ENCODE data around the gene ACTL7B.
"Not testable (repeated sequence)": the region's sequence is repeated elsewhere in the genome, so short reads cannot be mapped to it uniquely, and the experiment has no call there.

The ACTL7B gene, protein sequence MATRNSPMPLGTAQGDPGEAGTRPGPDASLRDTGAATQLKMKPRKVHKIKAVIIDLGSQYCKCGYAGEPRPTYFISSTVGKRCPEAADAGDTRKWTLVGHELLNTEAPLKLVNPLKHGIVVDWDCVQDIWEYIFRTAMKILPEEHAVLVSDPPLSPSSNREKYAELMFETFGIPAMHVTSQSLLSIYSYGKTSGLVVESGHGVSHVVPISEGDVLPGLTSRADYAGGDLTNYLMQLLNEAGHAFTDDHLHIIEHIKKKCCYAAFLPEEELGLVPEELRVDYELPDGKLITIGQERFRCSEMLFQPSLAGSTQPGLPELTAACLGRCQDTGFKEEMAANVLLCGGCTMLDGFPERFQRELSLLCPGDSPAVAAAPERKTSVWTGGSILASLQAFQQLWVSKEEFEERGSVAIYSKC

DNA sequence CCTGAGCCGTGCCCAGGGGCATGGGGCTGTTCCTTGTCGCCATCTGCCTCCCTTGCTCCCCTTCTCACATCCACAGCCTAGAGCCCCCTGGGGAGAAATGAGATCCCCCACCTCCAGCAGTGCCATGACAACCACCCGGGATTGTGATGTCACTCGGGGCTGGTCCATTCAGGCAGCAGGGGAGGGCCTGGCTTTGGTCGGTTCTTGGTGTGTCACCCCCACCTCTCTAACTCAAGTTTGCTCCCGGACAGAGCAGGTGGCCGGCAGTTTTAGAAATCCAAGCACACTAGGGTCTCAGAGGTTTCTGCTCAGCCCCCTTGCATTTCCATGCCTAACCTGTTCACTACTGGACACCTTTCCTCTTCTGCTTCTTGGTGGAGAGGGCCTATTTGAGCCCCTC is at the start of gene ACTL7B:
Gene ACTL7B (minus strand): TSS at position 99 of the 400 bp plus-strand sequence. CDS start 56 bp downstream, at position 43.
- DNase-seq: no peak

DNA sequence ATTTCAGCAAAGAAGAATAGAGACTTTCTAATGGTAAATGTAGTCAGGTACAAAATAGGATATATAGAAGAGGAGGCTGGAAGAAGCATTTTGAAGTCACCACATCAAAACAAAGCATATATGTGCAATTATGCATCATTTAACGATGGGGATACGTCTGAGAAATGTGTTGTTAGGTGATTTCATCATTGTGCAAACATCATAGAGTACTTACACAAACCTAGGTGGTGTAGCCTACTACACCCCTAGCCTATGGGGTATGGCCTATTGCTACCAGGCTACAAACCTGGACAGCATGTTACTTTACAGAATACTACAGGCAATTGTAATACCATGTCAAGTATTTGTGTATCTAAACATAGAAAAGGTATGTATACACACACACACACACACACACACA is 49.7 kb upstream of the ACTL7B start:
- no peak for DNase-seq

DNA sequence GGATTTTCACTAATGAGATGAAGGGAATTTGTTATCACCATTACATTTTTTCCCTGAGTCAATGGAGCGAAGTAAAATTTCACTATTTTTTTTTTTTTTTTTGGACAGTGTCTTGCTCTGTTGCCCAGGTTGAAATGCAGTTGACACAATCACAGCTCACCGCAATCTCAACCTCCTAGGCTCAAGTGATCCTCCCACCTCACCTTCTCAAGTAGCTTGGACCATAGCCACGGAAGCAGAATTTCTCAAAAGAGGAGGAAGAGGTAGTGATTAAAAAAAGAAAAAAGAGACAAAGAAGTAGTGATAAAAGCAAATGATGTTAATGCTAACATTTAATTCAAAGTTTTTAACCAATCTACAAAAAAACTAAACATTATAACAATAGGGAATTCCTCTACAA is 48.4 kb upstream of the ACTL7B start:
- no peak for DNase-seq

DNA sequence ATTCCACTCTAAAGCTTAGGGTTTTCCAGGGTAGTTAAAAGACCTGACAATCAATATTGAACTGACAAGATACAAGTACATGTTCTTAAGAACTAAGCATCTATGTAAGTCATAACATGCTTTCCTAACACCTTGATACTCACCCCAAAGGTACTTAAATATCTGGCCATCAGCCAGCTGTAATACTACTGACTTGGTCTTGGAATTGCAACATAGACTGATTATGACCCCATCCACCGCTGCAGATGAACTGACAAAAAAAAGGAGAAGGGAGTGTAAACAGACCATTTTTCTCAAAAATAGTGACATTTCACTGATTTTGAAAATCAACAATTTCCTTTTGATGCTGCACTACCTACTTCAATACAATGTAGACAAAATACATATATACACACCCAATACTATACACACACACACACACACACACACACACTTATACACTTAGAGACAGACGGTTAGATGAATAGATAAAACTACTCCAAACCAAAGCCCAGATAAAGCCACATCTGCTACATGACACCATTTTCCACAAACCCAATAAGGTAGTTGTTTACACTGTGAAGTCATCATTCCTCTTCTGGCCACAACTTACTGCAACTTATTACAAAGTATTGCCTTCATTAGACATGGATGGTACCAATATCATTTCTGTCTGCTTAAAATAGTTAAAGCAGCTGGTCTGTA is 47.8 kb upstream of the ACTL7B start:
- no peak for DNase-seq

DNA sequence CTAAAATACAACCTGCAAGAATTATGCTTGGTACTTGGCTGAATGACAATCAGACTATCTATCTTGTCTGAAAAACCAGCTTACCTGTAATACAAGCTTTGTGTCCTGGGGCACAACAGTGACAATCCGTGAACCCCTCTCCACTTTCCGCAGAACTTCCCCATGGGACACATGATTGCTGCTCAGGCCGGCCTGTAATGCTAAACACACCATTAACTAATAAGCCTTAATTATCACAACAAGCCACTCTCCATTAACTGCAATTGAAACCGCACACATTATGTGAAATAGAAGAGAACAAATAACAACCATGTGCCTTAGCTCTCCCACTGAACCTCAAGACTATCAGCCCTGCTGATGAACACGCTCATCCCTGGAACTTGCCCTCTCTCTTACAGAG is 44.4 kb upstream of the ACTL7B start:
- DNase-seq: no peak

DNA sequence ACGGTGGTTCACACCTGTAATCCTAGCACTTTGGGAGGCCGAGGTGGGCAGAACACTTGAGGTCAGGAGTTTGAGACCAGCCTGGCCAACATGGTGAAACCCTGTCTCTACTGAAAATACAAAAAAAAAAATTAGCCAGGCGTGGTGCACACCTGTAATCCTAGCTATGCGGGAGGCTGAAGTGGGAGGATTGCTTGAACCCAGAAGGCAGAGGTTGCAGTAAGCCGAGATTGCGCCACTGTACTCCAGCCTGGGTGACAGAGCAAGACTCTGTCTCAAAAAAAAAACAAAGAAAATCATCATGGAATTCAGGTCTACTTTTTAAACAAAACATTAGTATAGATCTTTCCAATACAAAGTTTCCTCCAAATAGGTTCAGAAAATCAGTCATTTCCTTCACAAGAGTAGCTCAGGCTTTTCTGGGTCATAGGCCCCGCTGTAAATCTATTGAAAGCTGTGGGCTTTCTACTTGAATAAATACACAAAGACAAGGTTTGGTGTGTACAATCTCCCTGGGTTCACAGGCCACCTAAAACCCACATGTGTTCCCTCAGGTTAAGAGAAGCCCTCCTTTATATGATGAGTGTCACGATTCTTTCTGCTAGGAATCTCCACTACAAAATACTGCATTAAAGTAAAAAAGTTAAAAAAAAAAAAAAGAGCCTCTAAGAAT is 43.4 kb upstream of the ACTL7B start:
- not testable (repeated sequence) for DNase-seq

DNA sequence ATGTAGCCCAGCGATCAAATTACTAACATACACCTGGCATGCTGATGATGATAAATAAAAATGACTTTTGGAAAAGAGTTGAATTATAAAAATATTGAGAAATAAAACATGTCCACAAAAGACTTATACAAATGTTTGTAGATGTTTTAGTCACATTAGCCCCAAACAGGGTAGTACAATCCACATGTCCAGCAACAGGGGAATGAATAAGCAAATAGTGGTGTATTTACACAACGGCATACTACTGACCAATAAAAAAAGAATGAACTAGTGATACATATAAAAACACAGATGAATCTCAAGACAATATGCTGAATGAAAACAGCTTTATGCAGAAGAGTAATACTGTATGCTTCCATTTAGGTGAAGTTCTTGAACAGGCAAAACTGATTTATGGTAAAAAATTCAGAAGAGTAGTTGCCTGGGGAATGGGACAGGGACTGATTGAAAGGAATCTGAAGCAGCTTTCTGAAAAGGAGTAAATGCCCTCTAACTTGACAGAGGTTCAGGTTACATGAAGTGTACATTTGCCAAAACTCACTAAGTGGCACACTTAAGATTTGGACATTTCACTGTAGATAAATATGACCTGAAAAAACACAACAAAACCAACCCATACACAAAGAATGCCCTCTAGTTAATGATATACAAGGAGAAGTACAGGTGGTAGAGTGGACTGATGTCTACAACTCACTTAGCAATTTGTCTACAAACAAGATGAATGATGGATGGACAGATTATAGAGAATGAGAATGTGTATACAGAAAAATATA is 41.7 kb upstream of the ACTL7B start:
- DNase-seq: no peak

DNA sequence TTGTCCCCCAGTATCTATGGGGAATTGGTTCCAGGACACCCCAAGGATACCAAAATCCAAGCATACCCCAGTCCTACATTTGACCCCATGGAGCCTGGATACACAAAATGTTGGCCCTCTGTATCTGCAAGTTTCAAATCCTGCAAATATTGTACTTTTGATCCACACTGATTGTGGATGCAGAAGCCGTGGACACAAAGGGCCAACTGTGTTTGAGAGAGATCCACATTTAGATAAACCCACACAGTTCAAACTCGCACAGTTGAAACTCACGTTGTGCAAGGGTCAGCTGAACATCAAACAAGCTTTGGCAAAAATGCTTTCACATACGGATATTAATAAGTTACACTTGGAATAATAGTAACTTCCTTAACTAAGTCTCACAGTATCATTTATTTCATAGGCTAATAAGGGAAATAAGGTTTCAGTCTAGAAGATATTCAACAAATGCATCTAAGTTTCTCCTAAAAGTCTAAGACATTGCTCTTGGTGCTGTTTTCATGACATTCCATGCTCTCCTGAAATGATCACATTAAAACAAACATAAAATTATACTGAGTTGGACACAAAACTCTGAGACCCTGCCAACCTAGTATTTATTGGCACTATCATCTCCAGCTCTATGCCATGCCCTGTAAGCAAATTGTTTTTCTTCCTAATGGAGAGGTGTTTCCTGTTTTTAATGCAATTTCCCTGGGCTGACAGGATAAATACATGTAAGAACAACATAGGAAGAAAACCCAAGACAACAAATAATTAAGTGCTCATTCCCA is 38.6 kb upstream of the ACTL7B start:
- no peak for DNase-seq

DNA sequence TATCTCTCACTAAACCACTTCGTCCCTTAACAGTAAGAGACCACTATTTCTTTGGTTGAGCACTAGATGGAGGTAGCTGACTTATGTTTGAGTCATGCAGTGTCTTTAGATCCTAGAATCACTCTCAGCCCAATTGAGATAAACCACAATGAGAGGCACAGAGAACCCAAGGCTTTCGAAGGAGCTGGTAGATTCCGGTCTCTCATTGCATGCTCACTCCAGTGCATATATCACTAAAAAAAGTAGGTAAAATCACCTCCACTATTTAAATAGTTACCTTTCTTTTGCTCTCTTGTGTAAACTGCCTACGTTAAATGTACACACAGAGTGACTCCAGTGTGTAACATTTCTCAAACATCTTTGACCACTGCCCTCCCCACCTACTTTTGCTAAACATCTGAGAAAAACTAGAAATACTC is 33.9 kb upstream of the ACTL7B start:
- peak; percentile 31 for DNase-seq

DNA sequence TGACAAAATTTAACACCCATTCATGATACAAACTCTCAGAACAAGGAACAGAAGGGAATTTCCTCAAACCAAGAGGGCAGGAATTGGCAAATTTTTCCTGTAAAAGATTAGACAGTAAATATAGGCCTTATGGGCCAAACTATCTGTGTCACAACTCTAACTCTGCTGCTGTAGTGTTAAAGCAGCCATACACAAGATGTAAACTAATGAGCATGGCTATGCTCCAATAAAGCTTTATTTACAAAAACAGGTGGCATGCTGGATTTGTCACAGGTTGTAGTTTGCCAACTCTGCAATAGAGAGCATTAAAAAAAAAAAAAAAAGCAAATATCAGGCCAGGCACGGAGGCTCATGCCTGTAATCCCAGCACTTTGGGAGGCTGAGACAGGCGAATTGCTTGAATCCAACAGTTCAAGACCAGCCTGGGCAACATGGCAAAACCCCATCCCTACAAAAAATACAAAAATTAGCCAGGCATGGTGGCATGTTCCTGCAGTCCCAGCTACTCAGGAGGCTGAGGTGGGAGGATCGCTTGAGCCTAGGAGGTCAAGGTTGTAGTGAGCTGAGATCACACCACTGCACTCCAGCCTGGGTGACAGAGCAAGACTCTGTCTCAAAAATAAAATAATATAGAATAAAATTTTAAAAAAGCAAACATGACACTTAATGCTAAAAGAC is 30.9 kb upstream of the ACTL7B start:
- DNase-seq: not testable (repeated sequence)

DNA sequence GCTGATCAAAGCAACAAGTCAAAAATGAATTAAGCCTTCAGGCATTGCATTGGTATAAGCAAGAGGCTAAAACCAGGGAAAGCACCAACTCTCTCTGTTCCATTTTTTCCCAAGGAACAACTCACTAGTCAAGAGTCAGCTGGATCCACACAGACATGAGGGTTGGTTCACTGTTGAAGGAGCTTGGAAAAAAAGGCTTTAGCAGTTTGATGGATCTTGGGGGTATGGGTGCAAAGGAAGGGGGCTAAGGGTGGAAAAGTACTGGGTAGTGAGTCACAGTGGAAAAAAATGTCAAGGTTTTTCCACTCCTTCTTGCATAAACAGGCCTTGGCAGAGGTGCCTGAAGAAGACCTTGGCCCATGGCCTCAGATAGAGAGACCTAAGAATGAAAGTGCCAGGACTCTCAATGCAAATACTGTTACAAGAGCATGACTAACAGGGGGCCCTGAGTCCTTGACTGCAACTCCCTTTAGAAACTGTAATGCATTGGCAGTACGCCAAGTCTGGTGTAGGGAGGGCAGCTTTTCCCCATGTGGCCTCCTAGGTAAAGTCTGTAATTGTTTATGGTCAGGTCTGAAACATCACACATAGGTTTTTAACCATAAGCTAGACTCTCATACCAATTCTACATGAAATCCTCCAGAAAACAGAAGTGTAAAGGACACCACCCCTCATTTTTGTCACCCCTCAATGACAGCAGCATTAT is 30.0 kb upstream of the ACTL7B start:
- DNase-seq: peak; percentile 80

DNA sequence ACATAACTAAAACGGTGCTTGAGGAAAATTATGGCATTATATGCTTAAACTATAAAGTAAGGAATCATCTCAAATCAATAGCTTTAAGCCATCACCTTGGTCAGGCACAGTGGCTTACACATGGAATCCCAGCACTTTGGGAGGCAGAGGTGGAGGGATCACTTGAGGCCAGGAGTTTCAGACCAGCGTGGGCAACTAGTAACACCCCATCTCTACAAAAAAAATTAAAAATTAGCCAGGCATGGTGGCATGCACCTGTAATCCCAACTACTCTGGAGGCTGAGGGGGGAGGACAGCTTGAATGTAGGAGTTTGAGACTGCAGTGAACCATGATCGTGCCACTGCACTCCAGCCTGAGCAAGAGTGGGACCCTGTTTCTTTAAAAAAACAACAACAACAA is 28.9 kb upstream of the ACTL7B start:
- no peak for DNase-seq

DNA sequence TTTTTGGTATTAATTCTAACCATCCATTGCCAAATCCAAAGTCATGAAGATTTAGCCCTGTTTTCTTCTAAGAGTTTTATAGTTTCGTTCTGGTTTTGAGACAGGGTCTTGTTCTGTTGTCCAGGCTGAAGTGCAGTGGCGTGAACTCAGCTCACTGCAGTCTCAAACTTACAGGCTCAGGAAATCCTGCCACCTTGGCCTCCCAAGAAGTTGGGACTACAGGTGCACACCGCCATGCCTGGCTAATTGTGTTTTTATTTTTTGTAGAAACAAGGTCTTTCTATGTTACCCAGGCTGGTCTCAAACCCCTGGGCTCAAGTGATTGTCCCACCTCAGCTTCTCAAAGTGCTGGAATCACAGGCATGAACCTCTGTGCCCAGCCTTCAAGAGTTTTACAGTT is 27.3 kb upstream of the ACTL7B start:
- DNase-seq: no peak

DNA sequence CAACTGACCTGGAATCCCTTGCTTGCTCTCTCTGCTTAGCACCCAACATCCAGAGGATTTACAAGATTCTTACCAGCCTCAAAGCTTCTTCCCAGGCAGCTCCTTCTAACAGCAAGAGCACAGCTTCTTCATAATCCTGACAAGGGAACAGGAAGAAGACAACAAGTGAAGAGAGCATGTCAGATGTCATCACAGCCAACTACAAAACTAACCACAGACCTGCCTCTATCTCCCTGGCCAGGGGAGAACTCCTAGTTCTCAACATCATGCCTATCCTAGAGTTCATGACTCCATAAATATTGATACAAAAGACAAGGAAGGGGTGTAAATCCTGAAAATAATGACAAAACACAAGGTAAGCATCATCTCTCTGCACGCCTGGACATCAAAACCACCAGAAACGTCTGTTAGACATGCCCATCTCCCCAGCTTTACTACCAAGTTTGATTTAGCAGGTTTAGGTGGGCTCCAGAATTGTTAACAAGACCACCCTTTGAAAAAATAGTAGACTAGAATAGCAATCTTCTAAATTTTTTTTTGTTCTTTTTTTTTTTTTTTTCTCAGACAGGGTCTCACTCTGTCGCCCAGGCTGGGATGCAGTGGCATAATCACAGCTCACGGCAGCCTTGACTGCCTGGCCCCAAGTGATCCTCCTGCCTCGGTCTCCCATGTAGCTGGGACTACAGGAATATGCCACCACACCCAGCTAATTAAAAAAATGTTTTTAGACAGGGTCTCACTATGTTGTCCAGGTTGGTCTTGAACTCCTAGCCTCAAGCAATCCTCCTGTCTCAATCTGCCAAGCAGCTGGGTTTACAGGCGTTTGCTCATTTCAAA is 26.5 kb upstream of the ACTL7B start:
- DNase-seq: no peak

DNA sequence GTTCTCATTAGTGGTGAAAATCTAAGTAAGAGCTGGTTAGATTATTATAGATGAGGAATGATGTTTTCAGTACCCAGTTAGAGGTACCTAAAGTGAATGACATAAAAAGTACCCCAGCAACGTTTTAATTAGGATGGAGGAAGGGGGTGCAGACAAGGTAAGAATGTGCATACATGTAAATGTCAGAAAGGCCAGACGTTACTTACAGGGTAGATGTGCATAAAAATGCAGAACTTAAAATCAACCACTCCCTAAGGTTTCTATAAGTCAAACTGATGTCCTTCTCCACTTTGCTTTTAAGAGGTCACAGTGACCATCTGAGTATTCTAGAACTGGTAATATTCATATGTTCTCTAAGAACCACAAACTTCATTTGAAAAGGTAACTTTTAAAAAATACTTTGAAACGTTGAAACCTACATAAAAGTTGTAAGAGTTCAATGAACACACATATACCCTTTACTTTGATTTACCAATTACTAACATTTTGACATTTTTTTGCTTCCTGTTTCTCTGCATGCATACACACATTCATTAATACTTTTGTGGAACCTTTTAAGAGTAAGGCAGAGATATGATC is 25.0 kb upstream of the ACTL7B start:
- DNase-seq: no peak

DNA sequence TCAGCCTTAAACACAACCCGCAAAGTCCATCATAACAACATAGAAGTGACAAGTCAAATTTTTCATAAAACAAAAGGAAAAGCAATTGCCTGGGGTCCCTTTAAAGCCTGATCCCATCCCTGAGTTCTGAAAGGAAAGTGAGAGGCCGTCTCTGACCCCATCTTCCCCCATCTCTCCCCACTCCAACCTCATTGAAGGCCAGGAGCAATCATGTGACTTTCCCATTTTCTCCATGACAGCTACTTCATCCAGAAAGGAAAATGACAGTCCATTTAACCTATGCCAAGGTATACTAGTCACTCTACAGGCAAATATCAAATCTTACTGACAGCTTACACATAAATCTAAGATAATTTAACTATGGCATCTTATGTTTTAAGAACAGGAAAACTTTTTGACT is 21.7 kb upstream of the ACTL7B start:
- no peak for DNase-seq

DNA sequence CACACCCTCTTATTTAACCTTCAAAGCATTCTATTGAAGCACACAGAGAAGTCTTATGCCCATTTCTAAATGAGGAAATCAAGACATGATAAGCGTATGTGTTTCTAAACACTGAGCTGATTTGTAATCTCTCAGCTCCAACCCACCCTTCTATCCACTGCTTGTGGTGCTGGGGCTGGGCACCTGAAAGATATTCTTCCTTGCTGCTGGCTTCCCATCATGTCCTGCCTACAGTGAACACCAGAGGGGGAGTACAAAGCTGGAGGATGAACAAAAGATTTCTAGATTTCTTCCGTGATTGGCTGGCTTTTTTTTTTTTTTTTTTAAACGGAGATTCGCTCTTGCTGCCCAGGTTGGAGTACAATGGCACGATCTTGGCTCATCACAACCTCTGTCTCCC is 20.6 kb upstream of the ACTL7B start:
- no peak for DNase-seq

DNA sequence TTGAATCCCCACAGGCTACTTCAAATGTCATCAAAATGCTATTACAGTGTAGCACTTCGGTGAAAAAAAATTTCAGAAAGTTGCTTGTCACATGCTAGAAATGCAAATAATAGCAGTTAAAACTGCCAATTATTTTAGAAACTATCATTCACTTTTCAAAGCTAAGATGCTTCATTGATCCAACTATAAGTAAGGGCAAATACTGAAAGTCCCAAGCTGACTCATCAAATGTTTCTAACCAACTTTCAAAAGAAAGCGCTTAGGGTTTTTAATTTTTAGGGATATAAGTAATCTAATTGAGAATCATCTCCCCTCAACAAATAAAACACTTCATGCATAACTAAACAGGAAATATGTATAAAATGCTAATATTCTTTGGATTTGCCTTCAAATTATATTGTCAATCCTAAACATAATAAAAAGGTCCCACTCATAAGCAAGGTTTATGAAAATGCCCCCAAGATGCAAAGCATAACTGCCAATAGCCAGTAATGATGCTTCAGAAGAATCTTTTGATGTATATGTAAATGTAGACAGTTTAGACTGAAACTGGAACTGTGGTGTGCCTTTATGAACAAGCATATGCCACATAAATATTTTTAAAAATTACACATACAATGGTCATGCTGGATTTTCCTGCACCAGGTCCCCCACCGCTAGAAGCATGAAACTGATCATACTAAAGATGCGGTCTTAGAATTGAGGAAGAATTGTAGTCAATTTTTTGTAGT is 18.4 kb upstream of the ACTL7B start:
- DNase-seq: no peak

Data from fibroblast of skin of right quadriceps (primary cell).